CD14-positive monocyte (primary cell): ENCODE measurements around the gene CFHR1. TPM values are rescaled to one million over a fixed set of nuclear protein-coding genes. Genes with fewer than 3 reads are reported as not detected.
A peak's percentile ranks its signal among the peaks of the same experiment; 100 is the strongest.
"Not testable (repeated sequence)": the region's sequence is repeated elsewhere in the genome, so short reads cannot be mapped to it uniquely, and the experiment has no call there.

Experiments
- DNase-seq, 3 donors: peaks; one replicate each; pipeline ENCODE4 v3.0.0-alpha.2; 2011 to 2022
- H2AFZ ChIP-seq: 2 replicates; pipeline ENCODE4 v1.6.0; 2012; ENCODE audit warnings: mild to moderate bottlenecking, low read depth, low read length, inconsistent platforms; ENCODE audit not compliant: insufficient read depth, poor library complexity, severe bottlenecking
- H3K27ac ChIP-seq, 2 donors: 1 replicate in 1 of 2; 2 replicates in 1 of 2; pipeline ENCODE4 v1.5.1; 2012 to 2013; ENCODE audit warnings: low read length in 2 of 2, control low read depth in 1 of 2, inconsistent platforms in 1 of 2, low read depth in 1 of 2, mild to moderate bottlenecking in 1 of 2
- H3K27me3 ChIP-seq, 2 donors: one replicate each; pipeline versions ENCODE4 v1.6.0 to v1.6.1; 2011 to 2013; ENCODE audit warnings: low read length in 2 of 2; ENCODE audit not compliant: control insufficient read depth in 2 of 2, insufficient read depth in 2 of 2
- H3K36me3 ChIP-seq, 2 donors: replicated peaks in 1 of 2; 1 replicate in 1 of 2; 2 replicates in 1 of 2; pipeline versions ENCODE4 v1.5.1 to v1.6.1; 2012 to 2013; ENCODE audit warnings: low read length in 2 of 2, control low read depth in 1 of 2, inconsistent platforms in 1 of 2, mild to moderate bottlenecking in 1 of 2; ENCODE audit not compliant: insufficient read depth in 2 of 2, control insufficient read depth in 1 of 2
- H3K4me1 ChIP-seq, 2 donors: 1 replicate in 1 of 2; 2 replicates in 1 of 2; pipeline versions ENCODE4 v1.5.1 to v1.6.1; 2012 to 2013; ENCODE audit warnings: low read length in 2 of 2, control low read depth in 1 of 2, inconsistent platforms in 1 of 2, mild to moderate bottlenecking in 1 of 2, moderate library complexity in 1 of 2; ENCODE audit not compliant: insufficient read depth in 2 of 2, control insufficient read depth in 1 of 2
- H3K4me2 ChIP-seq: replicated peaks from 2 replicates; pipeline ENCODE3; 2012; ENCODE audit warnings: low read length, moderate library complexity, mild to moderate bottlenecking; ENCODE audit not compliant: poor library complexity, severe bottlenecking; ENCODE audit errors: extremely low read depth
- H3K4me3 ChIP-seq, 3 experiments: fragments of 200-600 bp in 1 of 3; sonication (generic) in 1 of 3; replicated peaks in 1 of 3; 1 replicate in 2 of 3; 2 replicates in 1 of 3; pipeline ENCODE4 v1.5.1; 2011 to 2013; ENCODE audit warnings: low read length in 3 of 3, mild to moderate bottlenecking in 3 of 3, control low read depth in 2 of 3, low read depth in 2 of 3, inconsistent platforms in 1 of 3, moderate library complexity in 1 of 3
- H3K79me2 ChIP-seq: 2 replicates; pipeline ENCODE4 v1.6.0; 2012; ENCODE audit warnings: mild to moderate bottlenecking, control low read depth, inconsistent platforms, low read length, moderate library complexity; ENCODE audit not compliant: insufficient read depth
- H3K9ac ChIP-seq: 2 replicates; pipeline ENCODE4 v1.6.0; 2017; ENCODE audit warnings: low read length, mild to moderate bottlenecking; ENCODE audit not compliant: insufficient read depth, poor library complexity, severe bottlenecking
- H3K9me3 ChIP-seq, 2 donors: replicated peaks in 1 of 2; 1 replicate in 1 of 2; 2 replicates in 1 of 2; pipeline versions ENCODE4 v1.5.1 to v1.6.1; 2012 to 2013; ENCODE audit warnings: low read length in 2 of 2, control low read depth in 1 of 2; ENCODE audit not compliant: control insufficient read depth in 1 of 2, insufficient read depth in 1 of 2
- H4K20me1 ChIP-seq: 2 replicates; pipeline ENCODE4 v1.6.0; 2012; ENCODE audit warnings: mild to moderate bottlenecking, low read length, control low read depth, moderate library complexity; ENCODE audit not compliant: insufficient read depth
- H3K27ac Mint-ChIP-seq, 7 donors: one replicate each; pipeline ENCODE4 v1.8.0; 2020; ENCODE audit warnings: mild to moderate bottlenecking in 7 of 7, mixed read lengths in 7 of 7, moderate library complexity in 6 of 7, inconsistent platforms in 2 of 7
- H3K27me3 Mint-ChIP-seq, 3 donors: one replicate each; pipeline ENCODE4 v1.8.0; 2021 to 2022; ENCODE audit warnings: low read depth in 3 of 3, mild to moderate bottlenecking in 3 of 3, mixed read lengths in 3 of 3, moderate library complexity in 3 of 3, inconsistent platforms in 1 of 3
- H3K36me3 Mint-ChIP-seq, 2 donors: one replicate each; pipeline ENCODE4 v1.8.0; 2020; ENCODE audit warnings: mixed read lengths in 2 of 2, inconsistent platforms in 1 of 2, mild to moderate bottlenecking in 1 of 2
- H3K4me1 Mint-ChIP-seq: one replicate; pipeline ENCODE4 v1.8.0; 2020; ENCODE audit warnings: mild to moderate bottlenecking, mixed read lengths
- H3K4me3 Mint-ChIP-seq, 2 donors: one replicate each; pipeline ENCODE4 v1.8.0; 2020; ENCODE audit warnings: mild to moderate bottlenecking in 2 of 2, mixed read lengths in 2 of 2, moderate library complexity in 1 of 2
- H3K9me3 Mint-ChIP-seq, 7 donors: one replicate each; pipeline ENCODE4 v1.8.0; 2020 to 2022; ENCODE audit warnings: mixed read lengths in 7 of 7, mild to moderate bottlenecking in 6 of 7, moderate library complexity in 6 of 7, inconsistent platforms in 2 of 7
- WGBS: methylation state at CpG from one replicate; pipeline ENCODE4 v1.1.5; 2013; ENCODE audit warnings: missing lambda C conversion rate; ENCODE audit not compliant: insufficient coverage; 5-methylcytosine and 5-hydroxymethylcytosine counted together
- intact Hi-C, 2 donors: fragments of 100-400 bp; cut with micrococcal nuclease; formaldehyde crosslinking; loops; one replicate each; pipeline versions ENCODE4 v1.15.0 to v1.15.1; 2023
- polyA plus RNA-seq, 3 donors: library from polyadenylated mRNA; depleted of rRNA in 1 of 3; unstranded in 2 of 3; stranded (reverse) in 1 of 3; fragments of 300-500 nt in 2 of 3; fragments of >200 nt in 1 of 3; fragmentation: Illumina TruSeq in 2 of 3; gene quantifications; 1 replicate in 2 of 3; 2 replicates in 1 of 3; pipeline ENCODE4 v1.2.3, GENCODE V29; 2012 to 2021
- TF ChIP-seq, protein P1 (sequence below): fragments of 200-600 bp; IDR thresholded peaks from one replicate; pipeline ENCODE4 v1.8.0; 2022; ENCODE audit warnings: antibody characterized with exemption, mild to moderate bottlenecking

The CFHR1 gene
- polyA plus RNA-seq, 3 donors = not detected

DNA sequence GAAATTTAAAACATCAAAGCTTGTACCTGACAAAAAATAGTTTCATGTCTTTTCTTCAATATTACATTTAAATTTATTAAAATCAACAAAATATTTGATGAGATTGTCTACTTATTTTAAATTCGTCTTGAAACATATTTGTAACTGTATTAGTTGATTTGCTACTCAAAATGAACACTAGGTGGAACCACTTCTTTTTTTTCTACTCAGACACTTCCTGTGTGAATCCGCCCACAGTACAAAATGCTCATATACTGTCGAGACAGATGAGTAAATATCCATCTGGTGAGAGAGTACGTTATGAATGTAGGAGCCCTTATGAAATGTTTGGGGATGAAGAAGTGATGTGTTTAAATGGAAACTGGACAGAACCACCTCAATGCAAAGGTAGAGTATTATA, 8.3 kb downstream of the CFHR1 start:
- not testable (repeated sequence) for DNase-seq

DNA sequence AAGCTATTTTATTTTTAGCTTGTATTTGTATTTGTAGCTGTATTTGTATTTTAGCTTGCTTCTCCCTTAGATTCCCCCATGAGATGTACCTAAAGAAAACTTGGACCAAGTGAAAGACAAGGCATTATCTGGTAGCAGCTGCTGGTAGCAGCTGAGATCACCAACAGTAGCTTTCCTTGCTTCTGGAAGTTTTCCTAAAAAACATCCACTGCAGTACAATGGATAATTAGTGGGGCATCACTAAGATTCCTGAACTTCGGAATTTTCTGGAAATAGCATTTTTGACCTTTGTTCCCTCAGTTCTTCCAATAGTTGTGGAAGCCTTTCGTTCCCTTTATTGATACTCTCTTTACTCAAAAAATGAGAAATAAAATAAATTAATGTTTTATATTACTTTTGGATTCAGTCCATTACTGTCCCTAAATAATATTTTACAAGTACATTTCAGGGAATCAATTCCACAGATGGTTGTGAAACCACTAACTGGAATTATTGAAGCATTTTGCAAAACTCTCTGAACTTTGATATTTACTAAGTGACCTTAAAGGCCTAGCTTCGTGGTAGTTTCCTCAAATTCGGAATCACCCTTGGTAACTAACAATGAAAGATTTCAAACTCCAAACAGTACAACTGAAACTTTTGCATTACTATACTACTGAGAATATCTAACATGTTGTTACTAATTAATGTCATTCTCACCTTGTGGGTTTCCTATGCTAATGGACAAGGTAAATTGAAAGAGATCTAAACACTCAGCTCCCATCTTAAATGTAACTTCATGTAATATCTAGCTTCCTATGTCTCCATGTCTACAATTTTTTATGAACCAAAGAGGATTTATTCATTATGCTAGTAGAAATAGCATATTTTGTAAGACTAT, 30.3 kb downstream of the CFHR1 start:
- DNase-seq, H3K4me1 ChIP-seq, H3K27ac Mint-ChIP-seq, H2AFZ ChIP-seq, H3K27me3 Mint-ChIP-seq, H3K27me3 ChIP-seq, H3K9me3 Mint-ChIP-seq, H3K4me1 Mint-ChIP-seq, H3K4me2 ChIP-seq, H3K27ac ChIP-seq, H3K9ac ChIP-seq, H4K20me1 ChIP-seq, H3K36me3 Mint-ChIP-seq, H3K36me3 ChIP-seq, H3K79me2 ChIP-seq, H3K4me3 ChIP-seq, H3K4me3 Mint-ChIP-seq, intact Hi-C loops, H3K9me3 ChIP-seq: not testable (repeated sequence)
- WGBS = no CpG with 5 or more reads among the region's 4 CpGs

More for the DNA sequence above, 8.3 kb downstream of the CFHR1 start:
- H3K9me3 Mint-ChIP-seq, H3K9ac ChIP-seq, H3K36me3 ChIP-seq, H3K27ac Mint-ChIP-seq, H4K20me1 ChIP-seq, H3K79me2 ChIP-seq, H3K4me1 Mint-ChIP-seq, H3K27me3 Mint-ChIP-seq, H3K27ac ChIP-seq, H3K4me3 Mint-ChIP-seq, H2AFZ ChIP-seq, H3K4me3 ChIP-seq, H3K4me1 ChIP-seq, H3K27me3 ChIP-seq, H3K9me3 ChIP-seq, intact Hi-C loops, H3K4me2 ChIP-seq, H3K36me3 Mint-ChIP-seq: not testable (repeated sequence)
- TF ChIP-seq, protein P1, sequence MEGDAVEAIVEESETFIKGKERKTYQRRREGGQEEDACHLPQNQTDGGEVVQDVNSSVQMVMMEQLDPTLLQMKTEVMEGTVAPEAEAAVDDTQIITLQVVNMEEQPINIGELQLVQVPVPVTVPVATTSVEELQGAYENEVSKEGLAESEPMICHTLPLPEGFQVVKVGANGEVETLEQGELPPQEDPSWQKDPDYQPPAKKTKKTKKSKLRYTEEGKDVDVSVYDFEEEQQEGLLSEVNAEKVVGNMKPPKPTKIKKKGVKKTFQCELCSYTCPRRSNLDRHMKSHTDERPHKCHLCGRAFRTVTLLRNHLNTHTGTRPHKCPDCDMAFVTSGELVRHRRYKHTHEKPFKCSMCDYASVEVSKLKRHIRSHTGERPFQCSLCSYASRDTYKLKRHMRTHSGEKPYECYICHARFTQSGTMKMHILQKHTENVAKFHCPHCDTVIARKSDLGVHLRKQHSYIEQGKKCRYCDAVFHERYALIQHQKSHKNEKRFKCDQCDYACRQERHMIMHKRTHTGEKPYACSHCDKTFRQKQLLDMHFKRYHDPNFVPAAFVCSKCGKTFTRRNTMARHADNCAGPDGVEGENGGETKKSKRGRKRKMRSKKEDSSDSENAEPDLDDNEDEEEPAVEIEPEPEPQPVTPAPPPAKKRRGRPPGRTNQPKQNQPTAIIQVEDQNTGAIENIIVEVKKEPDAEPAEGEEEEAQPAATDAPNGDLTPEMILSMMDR = peak; percentile 16
- WGBS = no CpG with 5 or more reads among the region's 4 CpGs
